IPS-20b (cell line): ENCODE results near the gene CDK6.
"Not testable (repeated sequence)": the region's sequence is repeated elsewhere in the genome, so short reads cannot be mapped to it uniquely, and the experiment has no call there.

Experiments used
- H3K27ac ChIP-seq: one replicate; pipeline ENCODE4 v1.5.1; 2013; ENCODE audit warnings: low read length
- H3K27me3 ChIP-seq: 2 replicates; pipeline ENCODE4 v1.6.1; 2013; ENCODE audit warnings: mild to moderate bottlenecking, low read length, inconsistent platforms; ENCODE audit not compliant: insufficient read depth
- H3K36me3 ChIP-seq: 2 replicates; pipeline ENCODE4 v1.6.1; 2013; ENCODE audit warnings: low read depth, mild to moderate bottlenecking, inconsistent platforms, low read length, moderate library complexity; ENCODE audit not compliant: insufficient read depth
- H3K4me1 ChIP-seq: 2 replicates; pipeline ENCODE4 v1.6.1; 2013; ENCODE audit warnings: mild to moderate bottlenecking, control low read depth, inconsistent platforms, low read length, moderate library complexity; ENCODE audit not compliant: insufficient read depth
- H3K4me3 ChIP-seq: 2 replicates; pipeline ENCODE4 v1.5.1; 2013; ENCODE audit warnings: mild to moderate bottlenecking, low read length, inconsistent platforms
- H3K9ac ChIP-seq: 2 replicates; pipeline ENCODE4 v1.6.1; 2013; ENCODE audit warnings: low read depth, mild to moderate bottlenecking, inconsistent platforms, low read length, moderate library complexity
- H3K9me3 ChIP-seq: 2 replicates; pipeline ENCODE4 v1.6.1; 2013; ENCODE audit warnings: mild to moderate bottlenecking, low read depth, low read length, inconsistent platforms; ENCODE audit not compliant: insufficient read depth

The CDK6 gene

GRCh38 chr7:92872701-92873100, 36.3 kb upstream of the CDK6 start:
- no peak overlapping the region for H3K4me3 ChIP-seq
- no peaks in the 10 kb centered on the region; the same call in 1 of the 2 replicates for H3K4me1 ChIP-seq
- no peaks in the 10 kb centered on the region for H3K9me3 ChIP-seq
- no peaks in the 10 kb centered on the region for H3K27me3 ChIP-seq
- H3K36me3 ChIP-seq: no peaks in the 10 kb centered on the region
- no peak overlapping the region for H3K9ac ChIP-seq
- no peak overlapping the region for H3K27ac ChIP-seq

- Histone ChIP-seq H3K27me3 (no peaks in the 10 kb centered on the region), H3K4me3 (no peak overlapping the region), H3K9me3 (no peaks in the 10 kb centered on the region), H3K4me1 (no peaks in the 10 kb centered on the region; the same call in 1 of the 2 replicates), H3K27ac (no peak overlapping the region), H3K9ac (no peak overlapping the region), H3K36me3 (no peaks in the 10 kb centered on the region)
These were observed 32.4 kb upstream of the CDK6 start for GRCh38 chr7:92868683-92869293.

- H3K36me3 ChIP-seq, H3K4me3 ChIP-seq, H3K9ac ChIP-seq, H3K9me3 ChIP-seq, H3K4me1 ChIP-seq, H3K27me3 ChIP-seq, H3K27ac ChIP-seq: not testable (repeated sequence)
These were observed 27.8 kb upstream of the CDK6 start for GRCh38 chr7:92864169-92864568.

- H3K9ac ChIP-seq: no peak overlapping the region
- no peaks in the 10 kb centered on the region for H3K36me3 ChIP-seq
- no peak overlapping the region for H3K27ac ChIP-seq
- no peaks in the 10 kb centered on the region for H3K9me3 ChIP-seq
- 0 out of 2 replicates have a peak, but pooled peaks cover 4% of the 10 kb centered on the region for H3K4me1 ChIP-seq
- no peak overlapping the region for H3K4me3 ChIP-seq
- H3K27me3 ChIP-seq: no peaks in the 10 kb centered on the region
These were observed 20.1 kb upstream of the CDK6 start for GRCh38 chr7:92856436-92856835.

- H3K27ac ChIP-seq: no peak overlapping the region
- H3K36me3 ChIP-seq: no peaks in the 10 kb centered on the region
- H3K4me1 ChIP-seq: 0 out of 2 replicates have a peak, but pooled peaks cover 4% of the 10 kb centered on the region
- no peaks in the 10 kb centered on the region for H3K27me3 ChIP-seq
- H3K4me3 ChIP-seq: no peak overlapping the region
- H3K9ac ChIP-seq: no peak overlapping the region
- no peaks in the 10 kb centered on the region for H3K9me3 ChIP-seq
These were observed 18.3 kb upstream of the CDK6 start for GRCh38 chr7:92854501-92855238.

GRCh38 chr7:92851732-92852131, 15.4 kb upstream of the CDK6 start:
- H3K4me3 ChIP-seq: no peak overlapping the region
- H3K9ac ChIP-seq: no peak overlapping the region
- H3K36me3 ChIP-seq: no peaks in the 10 kb centered on the region
- H3K27ac ChIP-seq: no peak overlapping the region
- no peaks in the 10 kb centered on the region for H3K9me3 ChIP-seq
- no peaks in the 10 kb centered on the region for H3K27me3 ChIP-seq
- 0 out of 2 replicates have a peak, but pooled peaks cover 4% of the 10 kb centered on the region for H3K4me1 ChIP-seq

- no peaks in the 10 kb centered on the region for H3K36me3 ChIP-seq
- H3K27ac ChIP-seq: no peak overlapping the region
- H3K27me3 ChIP-seq: no peaks in the 10 kb centered on the region
These were observed 14.1 kb upstream of the CDK6 start for GRCh38 chr7:92850516-92850915.

GRCh38 chr7:92849322-92849721, 12.9 kb upstream of the CDK6 start:
- H3K9ac ChIP-seq: no peak overlapping the region
- no peaks in the 10 kb centered on the region for H3K36me3 ChIP-seq
- H3K9me3 ChIP-seq: no peaks in the 10 kb centered on the region
- no peak overlapping the region for H3K4me3 ChIP-seq
- no peak overlapping the region for H3K27ac ChIP-seq
- no peaks in the 10 kb centered on the region for H3K27me3 ChIP-seq
- H3K4me1 ChIP-seq: 0 out of 2 replicates have a peak, but pooled peaks cover under 1% of the 10 kb centered on the region

More at GRCh38 chr7:92850516-92850915, 14.1 kb upstream of the CDK6 start:
- no peaks in the 10 kb centered on the region for H3K9me3 ChIP-seq
- 0 out of 2 replicates have a peak, but pooled peaks cover 4% of the 10 kb centered on the region for H3K4me1 ChIP-seq
- H3K9ac ChIP-seq: no peak overlapping the region
- no peak overlapping the region for H3K4me3 ChIP-seq

GRCh38 chr7:92848851-92849250, 12.5 kb upstream of the CDK6 start:
- no peaks in the 10 kb centered on the region for H3K36me3 ChIP-seq
- H3K9me3 ChIP-seq: no peaks in the 10 kb centered on the region
- H3K27me3 ChIP-seq: no peaks in the 10 kb centered on the region
- no peak overlapping the region for H3K9ac ChIP-seq
- H3K4me1 ChIP-seq: no peaks in the 10 kb centered on the region
- no peak overlapping the region for H3K4me3 ChIP-seq
- H3K27ac ChIP-seq: no peak overlapping the region

GRCh38 chr7:92848441-92848840, 12.1 kb upstream of the CDK6 start:
- Histone ChIP-seq H3K4me3 (no peak overlapping the region), H3K9me3 (no peaks in the 10 kb centered on the region), H3K27ac (no peak overlapping the region), H3K9ac (no peak overlapping the region), H3K36me3 (no peaks in the 10 kb centered on the region), H3K4me1 (no peaks in the 10 kb centered on the region), H3K27me3 (no peaks in the 10 kb centered on the region)

GRCh38 chr7:92847305-92847704, 10.9 kb upstream of the CDK6 start:
- Histone ChIP-seq H3K27ac (no peak overlapping the region), H3K9me3 (no peaks in the 10 kb centered on the region), H3K9ac (no peak overlapping the region), H3K27me3 (no peaks in the 10 kb centered on the region), H3K4me1 (no peaks in the 10 kb centered on the region), H3K4me3 (no peak overlapping the region), H3K36me3 (no peaks in the 10 kb centered on the region)

- Histone ChIP-seq H3K9me3 (no peaks in the 10 kb centered on the region), H3K36me3 (no peaks in the 10 kb centered on the region), H3K9ac (no peak overlapping the region), H3K4me1 (no peaks in the 10 kb centered on the region), H3K4me3 (no peak overlapping the region), H3K27ac (no peak overlapping the region), H3K27me3 (0 out of 2 replicates have a peak, but pooled peaks cover 8% of the 10 kb centered on the region)
These were observed 9.4 kb upstream of the CDK6 start for GRCh38 chr7:92845736-92846135.
